Endothelial cell (in vitro differentiated cells): ENCODE results near the gene LAIR1. TPM values are rescaled to one million over a fixed set of nuclear protein-coding genes. Genes with fewer than 3 reads are reported as not detected.
"Not testable (repeated sequence)": the region's sequence is repeated elsewhere in the genome, so short reads cannot be mapped to it uniquely, and the experiment has no call there.

Experiments used
- DNase-seq: peaks from one replicate; pipeline ENCODE4 v3.0.0; 2021; ENCODE audit warnings: low spot score
- H3K27ac Mint-ChIP-seq: one replicate; pipeline ENCODE4 v1.8.0; 2021; ENCODE audit warnings: mixed read lengths, inconsistent platforms; ENCODE audit not compliant: unreplicated experiment
- H3K27me3 Mint-ChIP-seq: one replicate; pipeline ENCODE4 v1.8.0; 2021; ENCODE audit warnings: mild to moderate bottlenecking, moderate library complexity, mixed read lengths, inconsistent platforms; ENCODE audit not compliant: unreplicated experiment
- H3K36me3 Mint-ChIP-seq: one replicate; pipeline ENCODE4 v1.8.0; 2021; ENCODE audit warnings: mild to moderate bottlenecking, low read depth, mixed read lengths, inconsistent platforms; ENCODE audit not compliant: unreplicated experiment
- H3K4me1 Mint-ChIP-seq: one replicate; pipeline ENCODE4 v1.8.0; 2021; ENCODE audit warnings: mild to moderate bottlenecking, mixed read lengths, inconsistent platforms; ENCODE audit not compliant: unreplicated experiment
- H3K4me3 Mint-ChIP-seq: one replicate; pipeline ENCODE4 v1.8.0; 2021; ENCODE audit warnings: mild to moderate bottlenecking, mixed read lengths, inconsistent platforms; ENCODE audit not compliant: unreplicated experiment
- H3K9me3 Mint-ChIP-seq: one replicate; pipeline ENCODE4 v1.8.0; 2021; ENCODE audit warnings: mixed read lengths, inconsistent platforms; ENCODE audit not compliant: unreplicated experiment
- total RNA-seq: library from RNA; stranded (reverse); fragmentation: NEBNext Ultra II Directional; extraction: Animal tissue kit (Norgen Biotek cat#: 25700); gene quantifications from one replicate; pipeline ENCODE4 v1.2.1, GENCODE V29; 2021; ENCODE audit not compliant: unreplicated experiment
- TF ChIP-seq, protein P1 (sequence below): fragments of 200-600 bp; sonication (generic); IDR thresholded peaks from one replicate; pipeline ENCODE4 v1.5.0; 2021; ENCODE audit warnings: antibody characterized with exemption; ENCODE audit not compliant: unreplicated experiment

The LAIR1 gene
- total RNA-seq, 1 donor from 2014 or later: 2.1 TPM

GRCh38 chr19:54369688-54370433, 5.1 kb upstream of the LAIR1 start:
- not testable (repeated sequence) for DNase-seq, H3K36me3 Mint-ChIP-seq, H3K27ac Mint-ChIP-seq, H3K4me3 Mint-ChIP-seq, H3K27me3 Mint-ChIP-seq, H3K9me3 Mint-ChIP-seq, H3K4me1 Mint-ChIP-seq

- H3K4me3 Mint-ChIP-seq: no peak overlapping the region
- TF ChIP-seq, protein P1, sequence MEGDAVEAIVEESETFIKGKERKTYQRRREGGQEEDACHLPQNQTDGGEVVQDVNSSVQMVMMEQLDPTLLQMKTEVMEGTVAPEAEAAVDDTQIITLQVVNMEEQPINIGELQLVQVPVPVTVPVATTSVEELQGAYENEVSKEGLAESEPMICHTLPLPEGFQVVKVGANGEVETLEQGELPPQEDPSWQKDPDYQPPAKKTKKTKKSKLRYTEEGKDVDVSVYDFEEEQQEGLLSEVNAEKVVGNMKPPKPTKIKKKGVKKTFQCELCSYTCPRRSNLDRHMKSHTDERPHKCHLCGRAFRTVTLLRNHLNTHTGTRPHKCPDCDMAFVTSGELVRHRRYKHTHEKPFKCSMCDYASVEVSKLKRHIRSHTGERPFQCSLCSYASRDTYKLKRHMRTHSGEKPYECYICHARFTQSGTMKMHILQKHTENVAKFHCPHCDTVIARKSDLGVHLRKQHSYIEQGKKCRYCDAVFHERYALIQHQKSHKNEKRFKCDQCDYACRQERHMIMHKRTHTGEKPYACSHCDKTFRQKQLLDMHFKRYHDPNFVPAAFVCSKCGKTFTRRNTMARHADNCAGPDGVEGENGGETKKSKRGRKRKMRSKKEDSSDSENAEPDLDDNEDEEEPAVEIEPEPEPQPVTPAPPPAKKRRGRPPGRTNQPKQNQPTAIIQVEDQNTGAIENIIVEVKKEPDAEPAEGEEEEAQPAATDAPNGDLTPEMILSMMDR: no peak
- H3K36me3 Mint-ChIP-seq: no peaks in the 10 kb centered on the region
- DNase-seq: no peak
- no peaks in the 10 kb centered on the region for H3K9me3 Mint-ChIP-seq
- no peaks in the 10 kb centered on the region for H3K4me1 Mint-ChIP-seq
- no peak overlapping the region for H3K27ac Mint-ChIP-seq
- H3K27me3 Mint-ChIP-seq: peaks cover 2% of the 10 kb centered on the region
These were observed 4.5 kb upstream of the LAIR1 start for GRCh38 chr19:54369082-54369687.

DNA sequence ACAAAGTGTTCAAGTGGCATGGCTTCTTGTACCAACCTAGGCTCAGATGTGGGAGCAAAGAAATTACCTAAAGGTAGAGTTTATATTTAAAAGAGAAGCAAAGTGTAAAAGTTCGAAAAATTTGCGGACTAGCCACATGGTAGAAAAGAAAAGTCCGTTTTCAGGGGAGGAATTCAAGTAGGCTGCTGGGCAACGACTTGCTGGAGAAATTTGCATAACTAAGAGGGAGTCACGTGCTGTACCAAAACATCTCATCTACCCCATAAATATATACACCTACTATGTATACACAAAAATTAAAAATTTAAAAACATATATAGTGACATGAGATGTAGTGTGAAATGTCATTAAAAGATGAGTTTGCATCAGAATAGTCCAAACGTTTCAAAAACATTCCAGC, 2.1 kb upstream of the LAIR1 start:
- TF ChIP-seq, protein P1: no peak
- DNase-seq: no peak
- peaks cover 2% of the 10 kb centered on the region for H3K27me3 Mint-ChIP-seq
- no peak overlapping the region for H3K27ac Mint-ChIP-seq
- no peaks in the 10 kb centered on the region for H3K36me3 Mint-ChIP-seq
- no peak overlapping the region for H3K4me3 Mint-ChIP-seq
- H3K9me3 Mint-ChIP-seq: no peaks in the 10 kb centered on the region
- no peaks in the 10 kb centered on the region for H3K4me1 Mint-ChIP-seq

- H3K4me1 Mint-ChIP-seq, H3K4me3 Mint-ChIP-seq, DNase-seq, H3K27me3 Mint-ChIP-seq, H3K27ac Mint-ChIP-seq, H3K9me3 Mint-ChIP-seq, H3K36me3 Mint-ChIP-seq: not testable (repeated sequence)
These were observed 1.1 kb upstream of the LAIR1 start for GRCh38 chr19:54365798-54366197.

GRCh38 chr19:54361680-54362422, 2.9 kb downstream of the LAIR1 start:
- H3K4me3 Mint-ChIP-seq, H3K27me3 Mint-ChIP-seq, H3K4me1 Mint-ChIP-seq, H3K36me3 Mint-ChIP-seq, H3K27ac Mint-ChIP-seq, DNase-seq, H3K9me3 Mint-ChIP-seq: not testable (repeated sequence)

GRCh38 chr19:54359149-54359820, 5.4 kb downstream of the LAIR1 start:
- peak; percentile 51 for DNase-seq
- H3K27me3 Mint-ChIP-seq: not testable (repeated sequence)

More at GRCh38 chr19:54359149-54359820, 5.4 kb downstream of the LAIR1 start:
- not testable (repeated sequence) for H3K27ac Mint-ChIP-seq, H3K4me1 Mint-ChIP-seq, H3K4me3 Mint-ChIP-seq, H3K36me3 Mint-ChIP-seq, H3K9me3 Mint-ChIP-seq
